RWPE1 (cell line): Measurements from ENCODE around the gene RAD51.
"Not testable (repeated sequence)": the region's sequence is repeated elsewhere in the genome, so short reads cannot be mapped to it uniquely, and the experiment has no call there.

Experiments
- CTCF ChIA-PET: fragments of 350-600 bp; sonication (Branson Sonifier 250); formaldehyde crosslinking; extraction: SDS; loops from one replicate; lab custom pipeline; 2021; lab: Yijun Ruan, JAX
- POLR2A ChIA-PET: fragments of 400-600 bp; formaldehyde crosslinking; extraction: SDS; loops from one replicate; lab custom pipeline; 2020; ENCODE audit warnings: antibody characterized with exemption; ENCODE audit not compliant: low non-redundant PET; lab: Yijun Ruan, JAX
- DNase-seq: peaks from one replicate; pipeline ENCODE4 v3.0.0; 2012; ENCODE audit warnings: low spot score
- H3K27ac ChIP-seq: fragments of 450-650 bp; 2 replicates; pipeline ENCODE4 v1.5.1; 2017
- TF ChIP-seq, protein P1 (sequence below): fragments of 450-650 bp; conservative IDR thresholded peaks from 2 replicates; pipeline ENCODE4 v1.5.1; 2017; ENCODE audit warnings: low read depth, mild to moderate bottlenecking

The RAD51 gene

GRCh38 chr15:40680151-40680550 is 14.8 kb upstream of the RAD51 start:
- ChIA-PET POLR2A (no interaction called here), CTCF (interaction anchor here (0.7 to 1.1 kb wide), 2 partner anchors 21 to 23 kb away, joined by 3 read pairs; no protein-coding TSS in a partner anchor)
- no peak overlapping the region for H3K27ac ChIP-seq
- TF ChIP-seq, protein P1, sequence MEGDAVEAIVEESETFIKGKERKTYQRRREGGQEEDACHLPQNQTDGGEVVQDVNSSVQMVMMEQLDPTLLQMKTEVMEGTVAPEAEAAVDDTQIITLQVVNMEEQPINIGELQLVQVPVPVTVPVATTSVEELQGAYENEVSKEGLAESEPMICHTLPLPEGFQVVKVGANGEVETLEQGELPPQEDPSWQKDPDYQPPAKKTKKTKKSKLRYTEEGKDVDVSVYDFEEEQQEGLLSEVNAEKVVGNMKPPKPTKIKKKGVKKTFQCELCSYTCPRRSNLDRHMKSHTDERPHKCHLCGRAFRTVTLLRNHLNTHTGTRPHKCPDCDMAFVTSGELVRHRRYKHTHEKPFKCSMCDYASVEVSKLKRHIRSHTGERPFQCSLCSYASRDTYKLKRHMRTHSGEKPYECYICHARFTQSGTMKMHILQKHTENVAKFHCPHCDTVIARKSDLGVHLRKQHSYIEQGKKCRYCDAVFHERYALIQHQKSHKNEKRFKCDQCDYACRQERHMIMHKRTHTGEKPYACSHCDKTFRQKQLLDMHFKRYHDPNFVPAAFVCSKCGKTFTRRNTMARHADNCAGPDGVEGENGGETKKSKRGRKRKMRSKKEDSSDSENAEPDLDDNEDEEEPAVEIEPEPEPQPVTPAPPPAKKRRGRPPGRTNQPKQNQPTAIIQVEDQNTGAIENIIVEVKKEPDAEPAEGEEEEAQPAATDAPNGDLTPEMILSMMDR: no peak
- no peak for DNase-seq

- POLR2A ChIA-PET, CTCF ChIA-PET, DNase-seq, H3K27ac ChIP-seq: not testable (repeated sequence)
These were observed 14.0 kb upstream of the RAD51 start for GRCh38 chr15:40680959-40681358.

- ChIA-PET POLR2A (no interaction called here), CTCF (no interaction called here)
- no peak for DNase-seq
These were observed 10.6 kb upstream of the RAD51 start for GRCh38 chr15:40684381-40684780.

DNA sequence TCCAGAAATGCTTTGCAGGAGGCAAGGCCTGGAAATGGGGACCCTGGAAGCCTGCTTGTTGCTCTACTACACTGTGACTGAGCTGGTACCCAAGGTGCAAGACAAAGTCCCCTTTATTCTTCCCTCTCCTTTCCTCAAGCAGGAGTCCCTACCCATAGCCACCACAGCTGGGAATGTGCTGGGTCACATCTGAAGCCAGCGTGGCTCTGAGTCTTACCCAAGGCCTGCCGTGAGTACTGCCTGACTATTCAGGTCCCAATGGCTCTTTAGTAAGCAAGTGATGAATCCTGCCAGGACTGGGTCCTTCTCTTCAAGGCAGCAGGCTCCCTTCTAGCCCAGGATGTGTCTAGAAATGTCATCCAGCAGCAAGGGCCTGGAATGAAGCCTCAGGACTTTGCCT is 9.6 kb upstream of the RAD51 start:
- 0 out of 2 replicates have a peak overlapping the region, but pooled peaks have one; percentile 14 for H3K27ac ChIP-seq
- CTCF ChIA-PET: no interaction called here
- POLR2A ChIA-PET: no interaction called here
- TF ChIP-seq, protein P1: no peak
- DNase-seq: no peak

More at GRCh38 chr15:40684381-40684780, 10.6 kb upstream of the RAD51 start:
- H3K27ac ChIP-seq: 0 out of 2 replicates have a peak overlapping the region, but pooled peaks have one; percentile 14
- TF ChIP-seq, protein P1: no peak

- ChIA-PET CTCF (no interaction called here), POLR2A (interaction anchor here (0.6 kb wide), 1 partner anchor 675 kb away, joined by 3 read pairs; no protein-coding TSS in a partner anchor)
- no peak overlapping the region for H3K27ac ChIP-seq
- TF ChIP-seq, protein P1: no peak
- no peak for DNase-seq
These were observed 5.8 kb upstream of the RAD51 start for GRCh38 chr15:40688932-40689799.

GRCh38 chr15:40691737-40692136 is 3.2 kb upstream of the RAD51 start:
- TF ChIP-seq, protein P1: no peak
- ChIA-PET POLR2A (no interaction called here), CTCF (interaction anchor here (0.6 kb wide), 1 partner anchor 151 kb away, joined by 4 read pairs; no protein-coding TSS in a partner anchor)
- no peak overlapping the region for H3K27ac ChIP-seq
- DNase-seq: no peak
